Thoracic aorta (tissue), 2 donors: ENCODE data around the gene BMP8A. TPM values are rescaled to one million over a fixed set of nuclear protein-coding genes. Genes with fewer than 3 reads are reported as not detected.

Source experiments
- ATAC-seq: fragments of 150-250 bp; one replicate; pipeline ENCODE4 v1.8.0; 2017; ENCODE audit warnings: low read depth; ENCODE audit not compliant: insufficient number of reproducible peaks, low FRiP score
- DNase-seq: peaks from one replicate; pipeline ENCODE4 v3.0.0-alpha.2; 2020; ENCODE audit warnings: low spot score
- H3K27ac ChIP-seq, 2 donors: fragments of 200-600 bp; sonication (generic); 1 replicate in 1 of 2; 2 replicates in 1 of 2; pipeline ENCODE4 v1.5.1; 2016; ENCODE audit warnings: mild to moderate bottlenecking in 2 of 2, moderate library complexity in 2 of 2
- H3K27me3 ChIP-seq: fragments of 200-600 bp; sonication (generic); replicated peaks from 2 replicates; pipeline ENCODE4 v1.6.0; 2016; ENCODE audit warnings: mild to moderate bottlenecking; ENCODE audit not compliant: insufficient read depth
- H3K36me3 ChIP-seq: fragments of 200-600 bp; sonication (generic); one replicate; pipeline ENCODE4 v1.5.1; 2016
- H3K4me1 ChIP-seq, 2 donors: fragments of 200-600 bp; sonication (generic); 1 replicate in 1 of 2; 2 replicates in 1 of 2; pipeline versions ENCODE4 v1.5.1 to v1.6.0; 2016; ENCODE audit warnings: low read depth in 2 of 2, mild to moderate bottlenecking in 1 of 2; ENCODE audit not compliant: control insufficient read depth in 1 of 2
- H3K4me3 ChIP-seq: fragments of 200-600 bp; sonication (generic); 2 replicates; pipeline ENCODE4 v1.5.1; 2016; ENCODE audit warnings: mild to moderate bottlenecking
- H3K9me3 ChIP-seq: fragments of 200-600 bp; sonication (generic); 2 replicates; pipeline ENCODE4 v1.5.1; 2016
- total RNA-seq, 2 donors: library from RNA; depleted of rRNA; stranded (reverse); fragments of >200 nt; gene quantifications; one replicate each; pipeline versions ENCODE4 v1.1.0 to v1.2.3, GENCODE V29; 2016
- TF ChIP-seq, protein P1 (sequence below): fragments of 200-600 bp; sonication (generic); IDR thresholded peaks from one replicate; pipeline ENCODE4 v1.5.1; 2019; ENCODE audit warnings: antibody characterized with exemption

BMP8A gene
- total RNA-seq, 2 donors from 2014 or later = not detected

DNA sequence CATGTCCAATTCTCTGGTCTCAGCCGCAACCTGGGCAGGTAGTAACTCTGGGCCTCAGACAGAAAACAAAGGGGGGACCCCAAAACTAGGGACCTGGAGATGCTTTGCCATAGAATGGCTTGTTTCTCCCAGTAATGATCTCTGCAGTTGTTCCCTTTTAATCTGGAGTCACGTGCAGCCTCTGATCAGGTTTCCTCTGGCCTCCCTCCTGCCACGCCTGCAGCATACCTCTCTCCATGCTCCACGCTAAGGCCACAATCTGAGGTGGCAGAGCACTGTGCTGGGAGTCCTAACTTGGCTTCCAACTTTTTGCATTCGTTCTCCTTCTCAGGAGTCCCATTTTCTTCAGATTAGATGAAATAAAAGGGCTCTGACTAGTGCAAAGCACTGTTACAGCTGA lies 83.2 kb downstream of the BMP8A start:
- Histone ChIP-seq H3K36me3 (peaks cover 26% of the 10 kb centered on the region), H3K4me3 (peak overlapping the region; percentile 80), H3K27me3 (no peaks in the 10 kb centered on the region), H3K9me3 (no peaks in the 10 kb centered on the region), H3K4me1 (peaks cover 23 to 30% of the 10 kb centered on the region in 2 donors), H3K27ac (no peak overlapping the region)
- ATAC-seq = no peak
- TF ChIP-seq, protein P1, sequence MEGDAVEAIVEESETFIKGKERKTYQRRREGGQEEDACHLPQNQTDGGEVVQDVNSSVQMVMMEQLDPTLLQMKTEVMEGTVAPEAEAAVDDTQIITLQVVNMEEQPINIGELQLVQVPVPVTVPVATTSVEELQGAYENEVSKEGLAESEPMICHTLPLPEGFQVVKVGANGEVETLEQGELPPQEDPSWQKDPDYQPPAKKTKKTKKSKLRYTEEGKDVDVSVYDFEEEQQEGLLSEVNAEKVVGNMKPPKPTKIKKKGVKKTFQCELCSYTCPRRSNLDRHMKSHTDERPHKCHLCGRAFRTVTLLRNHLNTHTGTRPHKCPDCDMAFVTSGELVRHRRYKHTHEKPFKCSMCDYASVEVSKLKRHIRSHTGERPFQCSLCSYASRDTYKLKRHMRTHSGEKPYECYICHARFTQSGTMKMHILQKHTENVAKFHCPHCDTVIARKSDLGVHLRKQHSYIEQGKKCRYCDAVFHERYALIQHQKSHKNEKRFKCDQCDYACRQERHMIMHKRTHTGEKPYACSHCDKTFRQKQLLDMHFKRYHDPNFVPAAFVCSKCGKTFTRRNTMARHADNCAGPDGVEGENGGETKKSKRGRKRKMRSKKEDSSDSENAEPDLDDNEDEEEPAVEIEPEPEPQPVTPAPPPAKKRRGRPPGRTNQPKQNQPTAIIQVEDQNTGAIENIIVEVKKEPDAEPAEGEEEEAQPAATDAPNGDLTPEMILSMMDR = no peak
- DNase-seq = no peak

Other genes with a start within 250 kb of the BMP8A start
- gene PABPC4, start 85.2 kb downstream of the BMP8A start, total RNA-seq = 100 to 1,000 TPM in 1 of 2 donors, 10 to 100 TPM in 1; 85.2 to 171 TPM
- gene HEYL, start 148.0 kb downstream of the BMP8A start, total RNA-seq = 10 to 100 TPM; 45.6 to 91.2 TPM
- gene NT5C1A, start 180.5 kb downstream of the BMP8A start, total RNA-seq = 1 to 10 TPM in 1 of 2 donors, not detected in 1; 2.8 TPM
- under 1 TPM in 1 of 2 donors, not detected in 1; 0.35 TPM for gene HPCAL4, start 199.8 kb downstream of the BMP8A start, total RNA-seq
- gene PPIE, start 247.2 kb downstream of the BMP8A start, total RNA-seq = 10 to 100 TPM; 30.4 to 53.9 TPM